ENCODE results near the gene RAB3B.

The RAB3B gene

DNA sequence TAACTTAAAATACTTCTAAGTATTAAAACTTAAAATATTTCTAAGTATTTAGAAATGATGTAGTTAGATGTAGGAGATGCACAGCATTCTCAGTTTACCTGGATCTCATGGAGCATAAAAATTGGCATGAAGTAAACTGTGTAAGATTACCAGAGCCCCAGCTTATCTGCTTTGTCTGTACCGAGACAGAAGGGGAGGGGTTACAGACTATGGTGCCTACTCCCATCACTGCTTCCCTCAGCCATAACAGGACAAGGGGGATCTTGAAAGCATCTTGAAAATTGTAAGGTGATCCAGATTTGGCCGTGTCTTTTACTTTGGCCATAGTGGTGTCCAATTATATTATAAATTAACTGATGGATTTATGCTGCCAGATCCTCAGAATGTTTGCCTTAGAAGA lies 130.8 kb downstream of the RAB3B start:
- no peak for DNase-seq (ENCODE audit: low read depth)
- TF ChIP-seq, protein P1, sequence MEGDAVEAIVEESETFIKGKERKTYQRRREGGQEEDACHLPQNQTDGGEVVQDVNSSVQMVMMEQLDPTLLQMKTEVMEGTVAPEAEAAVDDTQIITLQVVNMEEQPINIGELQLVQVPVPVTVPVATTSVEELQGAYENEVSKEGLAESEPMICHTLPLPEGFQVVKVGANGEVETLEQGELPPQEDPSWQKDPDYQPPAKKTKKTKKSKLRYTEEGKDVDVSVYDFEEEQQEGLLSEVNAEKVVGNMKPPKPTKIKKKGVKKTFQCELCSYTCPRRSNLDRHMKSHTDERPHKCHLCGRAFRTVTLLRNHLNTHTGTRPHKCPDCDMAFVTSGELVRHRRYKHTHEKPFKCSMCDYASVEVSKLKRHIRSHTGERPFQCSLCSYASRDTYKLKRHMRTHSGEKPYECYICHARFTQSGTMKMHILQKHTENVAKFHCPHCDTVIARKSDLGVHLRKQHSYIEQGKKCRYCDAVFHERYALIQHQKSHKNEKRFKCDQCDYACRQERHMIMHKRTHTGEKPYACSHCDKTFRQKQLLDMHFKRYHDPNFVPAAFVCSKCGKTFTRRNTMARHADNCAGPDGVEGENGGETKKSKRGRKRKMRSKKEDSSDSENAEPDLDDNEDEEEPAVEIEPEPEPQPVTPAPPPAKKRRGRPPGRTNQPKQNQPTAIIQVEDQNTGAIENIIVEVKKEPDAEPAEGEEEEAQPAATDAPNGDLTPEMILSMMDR (IDR thresholded peaks at IDR 0.05; ENCODE audit: insufficient read depth, low read depth, low read length, missing control alignments), result no peak

DNA sequence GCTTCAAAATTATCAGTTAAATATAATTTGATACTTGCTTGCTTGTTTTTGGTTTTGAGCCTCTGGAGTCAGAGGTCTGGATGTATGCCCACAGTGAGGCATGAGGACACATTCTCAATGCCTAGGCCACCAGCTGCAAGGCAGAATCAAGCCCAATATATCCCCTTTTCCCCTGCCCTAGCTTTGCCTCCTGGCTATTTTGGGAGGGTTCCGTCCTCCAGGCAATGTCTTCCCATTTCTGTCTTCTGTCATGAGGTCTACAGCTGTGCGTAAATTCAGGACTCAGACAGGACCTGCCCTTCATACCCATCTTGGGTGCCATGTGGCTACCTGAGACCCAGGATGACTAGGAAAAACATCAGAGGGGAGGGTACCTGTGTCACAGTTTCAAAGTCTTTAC lies 131.2 kb downstream of the RAB3B start:
- TF ChIP-seq, protein P1 (IDR thresholded peaks at IDR 0.05; ENCODE audit: insufficient read depth, low read depth, low read length, missing control alignments), result no peak
- H3K4me3 ChIP-seq (ENCODE audit: low read depth, low read length), result no peak overlapping the region
- DNase-seq (ENCODE audit: low read depth), result no peak

More for the DNA sequence above, 130.8 kb downstream of the RAB3B start:
- H3K4me3 ChIP-seq (ENCODE audit: low read depth, low read length), result no peak overlapping the region

- H3K4me3 ChIP-seq (ENCODE audit: low read depth, low read length), result no peak overlapping the region
- TF ChIP-seq, protein P1 (IDR thresholded peaks at IDR 0.05; ENCODE audit: insufficient read depth, low read depth, low read length, missing control alignments), result no peak
- no peak for DNase-seq (ENCODE audit: low read depth)
Measured at GRCh38 chr1:51858892-51859291, 131.6 kb downstream of the RAB3B start.

Data from GM12865 (cell line).